ENCODE measurements around the gene NDUFB8. TPM values are rescaled to one million over a fixed set of nuclear protein-coding genes. Genes with fewer than 3 reads are reported as not detected.
A peak's percentile ranks its signal among the peaks of the same experiment; 100 is the strongest.

NDUFB8 gene
- total and polyA plus RNA-seq, 2 of the 4 experiments (the other 2 are of a cell fraction): 99.1 to 265 TPM

- Histone ChIP-seq H3K27ac (ENCODE audit: insufficient read depth, low read length) (no peak overlapping the region), H3K4me3 (ENCODE audit: insufficient read depth, low read depth, low read length) (peak overlapping the region; percentile 38), H4K5ac (ENCODE audit: low read depth, low read length) (no peak overlapping the region), H3K4ac (ENCODE audit: low read depth, low read length) (no peak overlapping the region), H2AK9ac (replicated peaks; ENCODE audit: low read depth, low read length, poor library complexity) (no peak overlapping the region), H3K18ac (ENCODE audit: low read depth, low read length) (no peak overlapping the region), H3K79me1 (ENCODE audit: low read depth in 1 of 2, low read length in 2 of 2) (no peaks in the 10 kb centered on the region), H3K9me1 (ENCODE audit: insufficient read depth, low read length) (no peaks in the 10 kb centered on the region), H2BK15ac (ENCODE audit: low read depth, low read length) (no peak overlapping the region), H2BK20ac (ENCODE audit: low read depth, low read length) (no peak overlapping the region), H3K27me3 (ENCODE audit: control insufficient read depth, insufficient read depth, low read length) (peaks cover 36% of the 10 kb centered on the region), H4K91ac (ENCODE audit: insufficient read depth, low read depth, low read length) (no peak overlapping the region), H3K9ac (ENCODE audit: low read depth, low read length) (no peak overlapping the region), H3K14ac (replicated peaks; ENCODE audit: low read depth, low read length) (no peak overlapping the region), H4K8ac (ENCODE audit: low read depth in 2 of 2, low read length in 2 of 2) (no peak overlapping the region), H2BK120ac (ENCODE audit: low read depth, low read length) (no peak overlapping the region), H3K9me3 (ENCODE audit: control insufficient read depth, insufficient read depth, low read length) (no peaks in the 10 kb centered on the region), H3K56ac (ENCODE audit: extremely low read depth, insufficient read depth, low read length) (no peak overlapping the region), H3K4me1 (ENCODE audit: control insufficient read depth, insufficient read depth, low read length) (peaks cover 4% of the 10 kb centered on the region; the same call in 1 of the 2 replicates), H3K36me3 (ENCODE audit: control insufficient read depth, insufficient read depth, low read length) (peaks cover 1% of the 10 kb centered on the region; the same call in 1 of the 2 replicates), H3K4me2 (ENCODE audit: low read depth, low read length) (peak overlapping the region; percentile 89), H4K20me1 (ENCODE audit: insufficient read depth, low read length) (no peaks in the 10 kb centered on the region; the same call in 1 of the 2 replicates), H2AK5ac (ENCODE audit: low read depth, low read length) (no peak overlapping the region), H2AFZ (replicated peaks; ENCODE audit: low read length, poor library complexity) (peak overlapping the region; percentile 91), H3K23ac (ENCODE audit: low read depth, low read length) (no peak overlapping the region), H2BK5ac (ENCODE audit: low read depth, low read length, poor library complexity, severe bottlenecking) (no peak overlapping the region)
- ChIA-PET CTCF (interaction anchor here (0.9 to 2.1 kb wide), 6 partner anchors 11 to 36 kb away, joined by 3 to 22 read pairs (median 14); no protein-coding TSS in a partner anchor), POLR2A (ENCODE audit: unreplicated experiment) (interaction anchor here (0.6 kb wide), 1 partner anchor 22 kb away, joined by 7 read pairs; no protein-coding TSS in a partner anchor)
- 2% methylated on average over 22 of the region's 59 CpGs; no CpG with 5 or more reads in 1 of the 2 experiments for whole genome bisulfite sequencing, 2 experiments (ENCODE audit: extremely low coverage in 2 of 2, insufficient read length in 1 of 2)
- BruUV-seq (replicated peaks): no TSS peak
- TF ChIP-seq SMC3 (IDR thresholded peaks at IDR 0.05; ENCODE audit: low read depth, low read length) (peak; percentile 56), RAD21 (IDR thresholded peaks at IDR 0.05; ENCODE audit: low read length) (peak; percentile 54), CTCF (conservative IDR thresholded peaks at IDR 0.05; ENCODE audit: low read depth, low read length) (peak; percentile 75), RFX5 (IDR thresholded peaks at IDR 0.05; ENCODE audit: low read depth, low read length) (peak; percentile 71), FOS (IDR thresholded peaks at IDR 0.05; ENCODE audit: low read depth, low read length) (no peak), NFE2L2 (IDR thresholded peaks at IDR 0.05; ENCODE audit: low read depth, low read length) (no peak)
- intact Hi-C loops (cut with micrococcal nuclease): loop anchor here (1.0 kb wide), 2 partner anchors 26 to 396 kb away; no protein-coding TSS in a partner anchor
- dilution Hi-C loops (cut with HindIII; ENCODE audit: low sequenced_read_pairs, unreplicated experiment): no loop called here
- ATAC-seq (ENCODE audit: low read depth): peak; percentile 84
- DNase-seq: peak; percentile 74
- in situ Hi-C loops (cut with MboI; ENCODE audit: low sequenced_read_pairs): no loop called here
Observed at GRCh38 chr10:100482181-100482833, 47.4 kb downstream of the NDUFB8 start.

Data from IMR-90 (cell line).